Measurements from ENCODE around the gene ABCA2. TPM values are rescaled to one million over a fixed set of nuclear protein-coding genes. Genes with fewer than 3 reads are reported as not detected.

ABCA2 gene
- total RNA-seq, 1 donor from 2014 or later = 15.7 TPM

- DNase-seq (ENCODE audit: low read depth, low spot score) = no peak
These were observed 47.2 kb downstream of the ABCA2 start for GRCh38 chr9:136980669-136981478.

- no peak for DNase-seq (ENCODE audit: low read depth, low spot score)
These were observed 48.1 kb downstream of the ABCA2 start for GRCh38 chr9:136979769-136980587.

- DNase-seq (ENCODE audit: low read depth, low spot score) = no peak
These were observed 49.0 kb downstream of the ABCA2 start for GRCh38 chr9:136978865-136979544.

- DNase-seq (ENCODE audit: low read depth, low spot score) = no peak
These were observed 49.8 kb downstream of the ABCA2 start for GRCh38 chr9:136978073-136978864.

- DNase-seq (ENCODE audit: low read depth, low spot score) = no peak
These were observed 50.4 kb downstream of the ABCA2 start for GRCh38 chr9:136977649-136978072.

- no peak for DNase-seq (ENCODE audit: low read depth, low spot score)
These were observed 50.8 kb downstream of the ABCA2 start, which contains the start of gene PTGDS for GRCh38 chr9:136977223-136977622. TSS of gene PTGDS (plus strand) at chr9:136977504. CDS start at chr9:136977579, 75 bp downstream.

GRCh38 chr9:136975644-136976043 is 52.4 kb downstream of the ABCA2 start:
- DNase-seq (ENCODE audit: low read depth, low spot score) = no peak

- no peak for DNase-seq (ENCODE audit: low read depth, low spot score)
These were observed 53.1 kb downstream of the ABCA2 start for GRCh38 chr9:136974817-136975535.

GRCh38 chr9:136973618-136974617 is 54.1 kb downstream of the ABCA2 start:
- DNase-seq (ENCODE audit: low read depth, low spot score) = no peak

GRCh38 chr9:136972743-136973142 is 55.3 kb downstream of the ABCA2 start:
- DNase-seq (ENCODE audit: low read depth, low spot score) = no peak

- DNase-seq (ENCODE audit: low read depth, low spot score) = no peak
These were observed 55.7 kb downstream of the ABCA2 start for GRCh38 chr9:136972335-136972734.

GRCh38 chr9:136971746-136972145 is 56.3 kb downstream of the ABCA2 start:
- DNase-seq (ENCODE audit: low read depth, low spot score) = no peak

- DNase-seq (ENCODE audit: low read depth, low spot score) = no peak
These were observed 57.7 kb downstream of the ABCA2 start for GRCh38 chr9:136970361-136970760.

- DNase-seq (ENCODE audit: low read depth, low spot score) = no peak
These were observed 58.3 kb downstream of the ABCA2 start for GRCh38 chr9:136969774-136970173.

GRCh38 chr9:136969150-136969549 is 58.9 kb downstream of the ABCA2 start:
- no peak for DNase-seq (ENCODE audit: low read depth, low spot score)

GRCh38 chr9:136968333-136969127 is 59.5 kb downstream of the ABCA2 start:
- no peak for DNase-seq (ENCODE audit: low read depth, low spot score)

GRCh38 chr9:136965771-136966484 is 62.1 kb downstream of the ABCA2 start:
- DNase-seq (ENCODE audit: low read depth, low spot score) = no peak
